GM18870 (cell line): ENCODE measurements around the gene ZMAT5.

ENCODE experiments used
- ATAC-seq: cut with Tn5 transposase; IDR thresholded peaks from one replicate; pipeline ENCODE4 v1.9.1; 2021; ENCODE audit warnings: moderate library complexity; ENCODE audit not compliant: unreplicated experiment

The ZMAT5 gene

DNA sequence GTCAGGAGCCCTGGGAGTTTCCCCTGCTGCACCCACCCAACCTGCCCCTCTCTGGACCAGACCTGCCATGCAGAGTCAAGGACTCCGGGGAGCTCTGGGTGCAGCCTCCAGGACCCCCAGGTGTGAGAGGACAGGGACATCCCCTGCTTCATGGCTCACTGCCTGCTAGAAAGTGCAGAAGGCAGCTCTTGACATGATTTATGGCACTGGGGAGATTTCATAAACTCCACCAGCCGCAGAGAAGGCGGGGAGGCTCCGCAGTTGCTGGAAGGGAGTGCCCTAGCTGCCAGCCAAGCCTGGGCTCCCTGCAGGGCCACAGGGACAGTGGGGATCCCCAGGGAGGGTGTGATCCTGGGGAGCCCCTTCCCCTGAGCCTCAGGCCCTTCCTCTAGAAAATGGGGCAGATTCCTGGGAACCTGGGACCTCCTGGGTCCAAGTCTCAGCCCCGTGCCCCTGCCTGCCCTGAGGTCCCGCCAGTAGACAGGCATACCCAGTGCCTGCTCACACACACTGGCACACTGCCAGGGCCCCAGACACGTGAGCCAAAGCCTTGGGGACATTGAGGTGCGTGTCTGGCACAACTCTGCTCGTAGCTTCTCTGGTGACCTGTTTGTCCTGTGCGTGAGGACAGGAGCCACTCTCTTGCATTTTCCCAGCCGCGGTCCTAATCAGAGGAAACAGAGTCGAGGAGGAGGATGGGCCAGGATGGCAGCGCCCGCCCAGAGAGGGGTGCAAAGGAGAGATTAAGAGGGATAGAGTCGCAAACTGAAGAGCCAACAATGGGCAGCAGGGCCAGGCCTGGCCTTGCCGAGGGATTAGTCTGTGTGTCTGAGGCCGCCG, 33.2 kb downstream of the ZMAT5 start:
- ATAC-seq = no peak

DNA sequence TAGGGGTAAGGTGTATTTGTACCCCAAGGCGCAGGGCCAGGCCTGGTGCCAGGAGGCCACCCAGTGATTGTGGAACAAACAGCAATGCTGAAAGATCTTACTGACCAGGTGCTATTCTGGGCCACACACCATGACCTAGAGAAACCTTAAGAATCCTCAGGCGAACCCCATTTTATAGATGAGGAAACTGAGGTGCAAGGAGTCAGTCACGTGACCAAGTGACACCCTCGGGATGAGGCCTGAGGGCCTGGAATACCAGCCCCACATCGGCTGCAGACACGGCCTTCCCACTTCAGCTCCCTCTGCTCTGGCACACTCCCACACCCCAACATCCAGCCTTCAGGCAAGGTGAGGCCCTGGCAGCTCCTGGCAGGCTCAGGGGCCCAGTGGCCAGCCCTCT, 33.9 kb downstream of the ZMAT5 start:
- ATAC-seq = no peak

- no peak for ATAC-seq
These were observed 35.6 kb downstream of the ZMAT5 start for GRCh38 chr22:29731058-29731850.

DNA sequence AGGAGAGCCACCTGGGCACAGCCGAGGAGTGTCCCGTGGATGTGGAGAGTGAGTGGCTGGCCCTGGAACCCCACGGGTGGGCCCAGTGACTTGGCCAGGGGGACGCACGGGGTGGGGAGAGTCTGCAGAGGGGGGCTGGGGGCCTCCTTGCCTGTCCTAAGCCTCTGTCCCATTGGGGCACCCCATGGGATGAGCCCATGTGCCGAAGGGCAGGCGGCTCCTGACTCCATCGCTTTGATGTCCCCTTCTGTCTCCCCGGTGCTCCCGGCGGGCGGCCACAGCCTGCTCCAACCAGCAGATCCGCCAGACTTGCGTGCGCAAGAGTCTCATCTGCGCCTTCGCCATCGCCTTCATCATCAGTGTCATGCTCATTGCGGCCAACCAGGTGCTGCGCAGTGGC, 37.6 kb downstream of the ZMAT5 start:
- no peak for ATAC-seq

DNA sequence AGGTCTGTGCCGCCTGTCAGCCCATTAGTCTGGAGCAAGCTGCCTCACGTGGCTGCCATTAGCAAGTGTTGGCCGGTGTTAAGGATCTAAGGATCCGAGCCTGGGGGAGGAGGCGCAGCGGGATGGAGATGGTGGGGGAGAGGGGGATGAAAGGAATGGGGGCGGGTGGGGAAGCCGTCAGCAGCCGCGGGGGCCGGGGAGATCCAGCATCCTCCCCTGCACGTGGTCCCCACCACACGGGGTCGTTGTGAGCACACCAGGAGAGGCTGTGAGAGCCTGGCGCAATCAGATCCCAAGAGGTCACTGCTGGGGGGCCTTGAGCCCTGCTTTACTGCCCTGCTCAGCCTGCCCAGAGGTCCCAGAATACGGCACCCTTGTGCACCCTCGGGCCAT, 39.7 kb downstream of the ZMAT5 start:
- ATAC-seq = no peak

GRCh38 chr22:29726512-29727130, 40.2 kb downstream of the ZMAT5 start:
- no peak for ATAC-seq

DNA sequence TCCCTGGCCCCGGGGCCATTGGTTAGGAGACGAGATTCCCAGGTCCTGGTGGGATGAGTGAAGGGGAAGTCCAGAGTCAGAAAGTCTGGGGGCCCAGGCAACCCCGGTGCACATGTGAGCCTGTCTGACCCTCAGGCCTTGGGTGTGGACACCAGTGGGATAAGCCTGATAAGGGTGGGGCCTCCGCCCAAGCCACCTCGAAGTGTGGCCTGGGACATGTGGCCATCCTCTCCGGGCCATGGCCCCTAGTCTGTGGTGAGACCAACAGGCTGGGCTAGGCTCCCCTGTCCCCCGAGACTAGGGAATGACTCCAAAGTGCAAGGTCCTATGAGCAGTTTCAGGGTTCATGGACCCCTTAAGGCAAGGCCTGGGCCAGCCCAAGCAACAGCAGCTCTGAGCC, 40.7 kb downstream of the ZMAT5 start:
- no peak for ATAC-seq

- no peak for ATAC-seq
These were observed 42.0 kb downstream of the ZMAT5 start for GRCh38 chr22:29724843-29725242.

- no peak for ATAC-seq
These were observed 43.0 kb downstream of the ZMAT5 start for GRCh38 chr22:29723766-29724165.

- no peak for ATAC-seq
These were observed 44.2 kb downstream of the ZMAT5 start for GRCh38 chr22:29722587-29722986.

DNA sequence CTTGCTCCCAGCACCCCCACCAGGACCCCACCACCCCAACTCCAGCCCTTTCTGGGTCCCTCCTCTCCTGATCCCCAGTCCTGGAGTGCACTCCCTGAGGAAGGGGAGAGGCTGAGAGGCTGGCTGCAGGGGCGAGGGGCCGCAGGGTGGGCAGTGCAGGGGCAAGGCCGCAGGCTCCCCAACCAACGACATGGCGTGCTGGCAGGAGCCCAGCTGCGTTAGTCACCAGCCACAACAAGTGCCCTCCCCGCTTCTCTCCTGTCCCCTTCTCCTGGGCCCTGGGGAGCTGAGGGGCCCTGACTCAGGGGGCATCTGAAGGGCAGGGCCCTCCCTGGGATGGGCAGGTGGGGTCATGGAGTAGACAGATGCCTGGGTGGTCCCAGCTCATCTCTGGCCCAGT, 44.7 kb downstream of the ZMAT5 start:
- no peak for ATAC-seq

- ATAC-seq = no peak
These were observed 45.9 kb downstream of the ZMAT5 start for GRCh38 chr22:29720811-29721323.

DNA sequence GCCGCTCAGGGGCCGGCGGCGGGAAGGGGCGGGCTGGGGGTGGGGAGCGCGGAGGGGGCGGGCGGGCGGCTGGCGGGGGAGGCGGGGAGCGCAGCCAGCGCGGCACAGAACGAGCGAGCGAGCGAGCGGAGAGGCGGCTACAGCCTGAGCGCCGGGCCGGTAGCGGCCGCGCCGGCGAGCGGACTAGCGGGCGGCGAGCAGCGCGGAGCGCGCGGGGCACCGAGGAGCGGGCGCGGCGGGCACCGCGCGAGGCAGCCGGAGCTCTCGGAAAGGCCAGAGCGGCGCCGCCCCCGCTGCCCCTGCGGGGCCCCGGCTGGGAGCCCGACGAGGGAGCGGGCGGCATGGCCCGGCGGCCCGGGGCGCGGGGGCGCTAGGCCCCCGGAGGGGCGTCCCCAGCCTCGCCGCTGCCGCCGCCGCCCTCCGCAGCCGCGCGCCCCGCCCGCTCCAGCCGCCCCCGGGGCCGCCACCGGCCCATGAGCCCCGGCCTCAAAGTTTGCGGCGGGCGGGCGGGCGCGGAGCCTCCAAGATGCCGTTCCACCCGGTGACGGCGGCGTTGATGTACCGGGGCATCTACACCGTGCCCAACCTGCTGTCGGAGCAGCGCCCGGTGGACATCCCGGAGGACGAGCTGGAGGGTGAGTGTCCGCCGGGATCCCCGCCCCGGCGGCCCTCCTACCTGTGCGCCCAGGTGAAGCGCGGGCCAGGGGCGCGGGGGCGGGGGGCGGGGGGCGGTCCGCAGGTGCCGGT, 46.7 kb downstream of the ZMAT5 start, which contains the start of gene CABP7:
Gene CABP7 (plus strand): TSS at position 105 of the 747 bp plus-strand sequence. CDS start 422 bp downstream, at position 527.
- ATAC-seq = no peak

- ATAC-seq = no peak
These were observed 47.6 kb downstream of the ZMAT5 start for GRCh38 chr22:29718949-29719898.

GRCh38 chr22:29717789-29718188, 49.0 kb downstream of the ZMAT5 start:
- no peak for ATAC-seq

- no peak for ATAC-seq
These were observed 49.8 kb downstream of the ZMAT5 start for GRCh38 chr22:29716814-29717545.

DNA sequence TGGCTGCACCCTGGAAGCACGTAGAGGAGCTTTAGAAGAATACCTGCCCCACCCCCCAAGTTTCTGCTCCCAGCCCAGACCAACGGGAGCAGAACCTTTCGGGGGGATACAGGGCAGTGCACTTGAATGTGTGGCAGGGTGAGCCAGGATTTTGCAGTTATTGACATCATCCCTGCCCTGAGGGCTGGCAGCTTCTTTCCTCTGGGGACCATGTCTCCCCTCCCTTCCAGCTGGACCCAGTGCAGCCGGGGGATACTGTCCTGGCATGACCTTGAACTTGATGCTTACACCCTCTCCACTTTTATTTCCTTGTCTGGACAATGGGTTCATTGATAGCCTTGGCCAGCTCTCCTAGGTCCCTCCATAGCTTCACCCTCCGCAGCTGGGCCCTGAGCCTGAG, 51.1 kb downstream of the ZMAT5 start:
- ATAC-seq = no peak

DNA sequence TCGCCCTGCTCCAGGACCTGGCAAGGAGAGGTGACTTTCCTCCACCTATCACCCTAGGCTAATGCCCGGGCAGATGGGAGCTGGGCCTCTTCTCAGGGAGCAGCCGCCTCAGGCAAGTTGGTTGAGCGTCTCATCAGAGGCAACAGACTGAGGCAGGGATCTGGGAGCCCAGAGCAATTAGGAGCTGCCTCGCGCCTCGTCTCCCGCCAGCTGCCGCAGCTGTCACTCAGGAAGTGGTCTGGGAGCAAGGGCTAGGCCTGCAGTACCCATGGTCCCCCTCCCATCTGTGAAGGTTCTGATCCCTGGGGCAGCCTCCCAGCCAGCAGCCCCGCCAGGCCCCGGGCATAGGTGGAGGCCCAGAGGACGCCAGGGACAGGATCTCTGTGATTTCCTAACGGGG, 51.6 kb downstream of the ZMAT5 start:
- ATAC-seq = no peak

GRCh38 chr22:29713156-29713727, 53.6 kb downstream of the ZMAT5 start:
- ATAC-seq = no peak
